ENCODE data around the gene KRCC1.

DNA sequence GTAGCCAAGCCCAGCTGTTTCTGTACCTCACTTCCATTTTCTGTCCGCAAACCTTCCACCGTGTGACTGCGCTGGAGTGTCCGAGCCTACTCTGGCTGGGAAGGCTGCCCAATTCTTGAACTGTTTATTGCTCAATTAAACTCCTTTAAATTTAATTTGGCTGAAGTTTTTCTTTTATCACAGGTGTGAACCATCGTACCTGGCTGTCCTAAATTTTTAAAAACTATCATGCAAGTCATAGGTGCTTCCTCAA, 33.0 kb downstream of the KRCC1 start:
- TF ChIP-seq, protein P1, sequence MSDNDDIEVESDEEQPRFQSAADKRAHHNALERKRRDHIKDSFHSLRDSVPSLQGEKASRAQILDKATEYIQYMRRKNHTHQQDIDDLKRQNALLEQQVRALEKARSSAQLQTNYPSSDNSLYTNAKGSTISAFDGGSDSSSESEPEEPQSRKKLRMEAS (IDR thresholded peaks at IDR 0.05): no peak
- TF ChIP-seq, protein P2, sequence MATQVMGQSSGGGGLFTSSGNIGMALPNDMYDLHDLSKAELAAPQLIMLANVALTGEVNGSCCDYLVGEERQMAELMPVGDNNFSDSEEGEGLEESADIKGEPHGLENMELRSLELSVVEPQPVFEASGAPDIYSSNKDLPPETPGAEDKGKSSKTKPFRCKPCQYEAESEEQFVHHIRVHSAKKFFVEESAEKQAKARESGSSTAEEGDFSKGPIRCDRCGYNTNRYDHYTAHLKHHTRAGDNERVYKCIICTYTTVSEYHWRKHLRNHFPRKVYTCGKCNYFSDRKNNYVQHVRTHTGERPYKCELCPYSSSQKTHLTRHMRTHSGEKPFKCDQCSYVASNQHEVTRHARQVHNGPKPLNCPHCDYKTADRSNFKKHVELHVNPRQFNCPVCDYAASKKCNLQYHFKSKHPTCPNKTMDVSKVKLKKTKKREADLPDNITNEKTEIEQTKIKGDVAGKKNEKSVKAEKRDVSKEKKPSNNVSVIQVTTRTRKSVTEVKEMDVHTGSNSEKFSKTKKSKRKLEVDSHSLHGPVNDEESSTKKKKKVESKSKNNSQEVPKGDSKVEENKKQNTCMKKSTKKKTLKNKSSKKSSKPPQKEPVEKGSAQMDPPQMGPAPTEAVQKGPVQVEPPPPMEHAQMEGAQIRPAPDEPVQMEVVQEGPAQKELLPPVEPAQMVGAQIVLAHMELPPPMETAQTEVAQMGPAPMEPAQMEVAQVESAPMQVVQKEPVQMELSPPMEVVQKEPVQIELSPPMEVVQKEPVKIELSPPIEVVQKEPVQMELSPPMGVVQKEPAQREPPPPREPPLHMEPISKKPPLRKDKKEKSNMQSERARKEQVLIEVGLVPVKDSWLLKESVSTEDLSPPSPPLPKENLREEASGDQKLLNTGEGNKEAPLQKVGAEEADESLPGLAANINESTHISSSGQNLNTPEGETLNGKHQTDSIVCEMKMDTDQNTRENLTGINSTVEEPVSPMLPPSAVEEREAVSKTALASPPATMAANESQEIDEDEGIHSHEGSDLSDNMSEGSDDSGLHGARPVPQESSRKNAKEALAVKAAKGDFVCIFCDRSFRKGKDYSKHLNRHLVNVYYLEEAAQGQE (IDR thresholded peaks at IDR 0.05): no peak
- TF ChIP-seq, protein P3, sequence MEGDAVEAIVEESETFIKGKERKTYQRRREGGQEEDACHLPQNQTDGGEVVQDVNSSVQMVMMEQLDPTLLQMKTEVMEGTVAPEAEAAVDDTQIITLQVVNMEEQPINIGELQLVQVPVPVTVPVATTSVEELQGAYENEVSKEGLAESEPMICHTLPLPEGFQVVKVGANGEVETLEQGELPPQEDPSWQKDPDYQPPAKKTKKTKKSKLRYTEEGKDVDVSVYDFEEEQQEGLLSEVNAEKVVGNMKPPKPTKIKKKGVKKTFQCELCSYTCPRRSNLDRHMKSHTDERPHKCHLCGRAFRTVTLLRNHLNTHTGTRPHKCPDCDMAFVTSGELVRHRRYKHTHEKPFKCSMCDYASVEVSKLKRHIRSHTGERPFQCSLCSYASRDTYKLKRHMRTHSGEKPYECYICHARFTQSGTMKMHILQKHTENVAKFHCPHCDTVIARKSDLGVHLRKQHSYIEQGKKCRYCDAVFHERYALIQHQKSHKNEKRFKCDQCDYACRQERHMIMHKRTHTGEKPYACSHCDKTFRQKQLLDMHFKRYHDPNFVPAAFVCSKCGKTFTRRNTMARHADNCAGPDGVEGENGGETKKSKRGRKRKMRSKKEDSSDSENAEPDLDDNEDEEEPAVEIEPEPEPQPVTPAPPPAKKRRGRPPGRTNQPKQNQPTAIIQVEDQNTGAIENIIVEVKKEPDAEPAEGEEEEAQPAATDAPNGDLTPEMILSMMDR (IDR thresholded peaks at IDR 0.05): no peak
- TF ChIP-seq RAD21 (conservative IDR thresholded peaks at IDR 0.05 in 1 of 2, IDR thresholded peaks at IDR 0.05 in 1 of 2) (no peak), ZC3H11A (IDR thresholded peaks at IDR 0.05) (no peak), ESRRA (IDR thresholded peaks at IDR 0.05; ENCODE audit: borderline replicate concordance, low read length) (no peak), PHF8 (IDR thresholded peaks at IDR 0.05; ENCODE audit: borderline replicate concordance, low read depth) (no peak)

Measured in A549 (cell line).